Spinal cord (tissue), 10 donors: Measurements from ENCODE around the gene PRKCB. TPM values are rescaled to one million over a fixed set of nuclear protein-coding genes. Genes with fewer than 3 reads are reported as not detected.
A peak's percentile ranks its signal among the peaks of the same experiment; 100 is the strongest.

ENCODE experiments used
- DNase-seq, 6 donors: peaks; one replicate each; pipeline versions ENCODE4 v3.0.0 to v3.0.0-alpha.2; 2013 to 2015; ENCODE audit warnings: low spot score in 6 of 6, low read depth in 4 of 6
- H3K27ac ChIP-seq: one replicate; pipeline ENCODE4 v1.5.1; 2013; ENCODE audit warnings: low read depth, low read length, control low read depth
- H3K27me3 ChIP-seq: one replicate; pipeline ENCODE4 v1.6.1; 2013; ENCODE audit warnings: low read length; ENCODE audit not compliant: control insufficient read depth, insufficient read depth
- H3K36me3 ChIP-seq: one replicate; pipeline ENCODE4 v1.6.1; 2013; ENCODE audit warnings: low read length; ENCODE audit not compliant: control insufficient read depth, insufficient read depth
- H3K4me1 ChIP-seq: one replicate; pipeline ENCODE4 v1.6.1; 2013; ENCODE audit warnings: low read length; ENCODE audit not compliant: control insufficient read depth, insufficient read depth
- H3K4me3 ChIP-seq: one replicate; pipeline ENCODE4 v1.5.1; 2013; ENCODE audit warnings: low read depth, low read length, control low read depth
- H3K9me3 ChIP-seq: one replicate; pipeline ENCODE4 v1.6.1; 2013; ENCODE audit warnings: low read length; ENCODE audit not compliant: control insufficient read depth, insufficient read depth
- WGBS: methylation state at CpG from one replicate; pipeline ENCODE4 v1.1.5; 2013; ENCODE audit warnings: missing lambda C conversion rate; ENCODE audit not compliant: insufficient coverage; 5-methylcytosine and 5-hydroxymethylcytosine counted together
- polyA plus RNA-seq, 2 donors: library from polyadenylated mRNA; unstranded; fragments of 120-200 nt; gene quantifications; one replicate each; pipeline ENCODE4 v1.2.1, GENCODE V29; 2013; ENCODE audit not compliant: insufficient read length in 2 of 2
- total RNA-seq, 2 donors: library from RNA; depleted of rRNA in 1 of 2; stranded (reverse); fragments of 120-200 nt in 1 of 2; fragments of >200 nt in 1 of 2; gene quantifications; one replicate each; pipeline versions ENCODE4 v1.2.3 to v1.2.4, GENCODE V29; 2013 to 2014
- donor health status: healthy.

The PRKCB gene
- total and polyA plus RNA-seq, 4 donors = 50.7 to 118 (median 87.9) TPM

GRCh38 chr16:23966597-23967394 is 131.0 kb downstream of the PRKCB start:
- DNase-seq = peak in 4 of 6 donors; percentile 15 to 84 (median 47)
- H3K9me3 ChIP-seq = no peaks in the 10 kb centered on the region

GRCh38 chr16:23967775-23968174 is 132.0 kb downstream of the PRKCB start:
- 73% methylated on average over 2 of the region's 6 CpGs for WGBS
- Histone ChIP-seq H3K36me3 (no peaks in the 10 kb centered on the region), H3K4me3 (no peak overlapping the region), H3K27ac (no peak overlapping the region), H3K9me3 (no peaks in the 10 kb centered on the region), H3K4me1 (peaks cover 4% of the 10 kb centered on the region), H3K27me3 (no peaks in the 10 kb centered on the region)
- DNase-seq = no peak

More at GRCh38 chr16:23966597-23967394, 131.0 kb downstream of the PRKCB start:
- H3K27ac ChIP-seq = no peak overlapping the region
- no peak overlapping the region for H3K4me3 ChIP-seq
- 24% methylated on average over 5 of the region's 10 CpGs for WGBS
- H3K4me1 ChIP-seq = peaks cover 4% of the 10 kb centered on the region
- H3K27me3 ChIP-seq = no peaks in the 10 kb centered on the region
- no peaks in the 10 kb centered on the region for H3K36me3 ChIP-seq

GRCh38 chr16:23968176-23968575 is 132.4 kb downstream of the PRKCB start:
- WGBS = 96% methylated on average over 4 of the region's 6 CpGs
- H3K4me3 ChIP-seq = no peak overlapping the region
- H3K36me3 ChIP-seq = no peaks in the 10 kb centered on the region
- H3K4me1 ChIP-seq = peaks cover 4% of the 10 kb centered on the region
- no peak for DNase-seq
- no peak overlapping the region for H3K27ac ChIP-seq
- H3K9me3 ChIP-seq = no peaks in the 10 kb centered on the region
- no peaks in the 10 kb centered on the region for H3K27me3 ChIP-seq

- Histone ChIP-seq H3K9me3 (no peaks in the 10 kb centered on the region), H3K4me3 (no peak overlapping the region), H3K27me3 (no peaks in the 10 kb centered on the region), H3K36me3 (no peaks in the 10 kb centered on the region), H3K4me1 (peaks cover 4% of the 10 kb centered on the region), H3K27ac (no peak overlapping the region)
- WGBS = 50% methylated on average over 1 of the region's 6 CpGs
- DNase-seq = no peak
Measured at GRCh38 chr16:23969468-23970297, 133.9 kb downstream of the PRKCB start.

- peaks cover 5% of the 10 kb centered on the region for H3K4me1 ChIP-seq
- DNase-seq = no peak
- no peak overlapping the region for H3K27ac ChIP-seq
- 39% methylated on average over 3 of the region's 4 CpGs for WGBS
- H3K4me3 ChIP-seq = no peak overlapping the region
- H3K27me3 ChIP-seq = no peaks in the 10 kb centered on the region
- H3K36me3 ChIP-seq = no peaks in the 10 kb centered on the region
- H3K9me3 ChIP-seq = no peaks in the 10 kb centered on the region
Measured at GRCh38 chr16:23974223-23974622, 138.4 kb downstream of the PRKCB start.

- no peaks in the 10 kb centered on the region for H3K27me3 ChIP-seq
- 98% methylated on average over 5 of the region's 5 CpGs for WGBS
- H3K4me3 ChIP-seq = no peak overlapping the region
- no peak overlapping the region for H3K27ac ChIP-seq
- peaks cover 5% of the 10 kb centered on the region for H3K4me1 ChIP-seq
- no peaks in the 10 kb centered on the region for H3K36me3 ChIP-seq
- no peak for DNase-seq
- H3K9me3 ChIP-seq = no peaks in the 10 kb centered on the region
Measured at GRCh38 chr16:23975293-23975692, 139.5 kb downstream of the PRKCB start.

GRCh38 chr16:23976091-23976490 is 140.3 kb downstream of the PRKCB start:
- no peak for DNase-seq
- no peaks in the 10 kb centered on the region for H3K9me3 ChIP-seq
- H3K36me3 ChIP-seq = no peaks in the 10 kb centered on the region
- 87% methylated on average over 3 of the region's 5 CpGs for WGBS
- H3K4me3 ChIP-seq = no peak overlapping the region
- H3K27me3 ChIP-seq = no peaks in the 10 kb centered on the region
- H3K27ac ChIP-seq = no peak overlapping the region
- peaks cover 5% of the 10 kb centered on the region for H3K4me1 ChIP-seq

- Histone ChIP-seq H3K4me3 (no peak overlapping the region), H3K27me3 (no peaks in the 10 kb centered on the region), H3K27ac (no peak overlapping the region), H3K4me1 (peaks cover 5% of the 10 kb centered on the region), H3K36me3 (no peaks in the 10 kb centered on the region), H3K9me3 (no peaks in the 10 kb centered on the region)
- WGBS = 65% methylated on average over 3 of the region's 3 CpGs
- no peak for DNase-seq
Measured at GRCh38 chr16:23976524-23976923, 140.7 kb downstream of the PRKCB start.

- Histone ChIP-seq H3K36me3 (no peaks in the 10 kb centered on the region), H3K27me3 (no peaks in the 10 kb centered on the region), H3K4me1 (peaks cover 5% of the 10 kb centered on the region), H3K9me3 (no peaks in the 10 kb centered on the region), H3K27ac (no peak overlapping the region), H3K4me3 (no peak overlapping the region)
- DNase-seq = no peak
- 87% methylated on average over 6 of the region's 6 CpGs for WGBS
Measured at GRCh38 chr16:23979441-23979840, 143.7 kb downstream of the PRKCB start.
